ENCODE data around the gene COL5A1.

GRCh38 chr9:134877541-134877940 is 235.9 kb downstream of the COL5A1 start:
- no peak for TF ChIP-seq YY1 (IDR thresholded peaks at IDR 0.05; ENCODE audit: insufficient read depth, insufficient read length)
- no peak for TF ChIP-seq ZNF274 (IDR thresholded peaks at IDR 0.05; ENCODE audit: low read depth, low read length)
